PFSK-1 (cell line): ENCODE results near the gene SH3BGR.

ENCODE experiments used
- FOXP2 ChIP-seq: optimal IDR thresholded peaks from 2 replicates; pipeline ENCODE3; 2011; ENCODE audit warnings: borderline replicate concordance, control low read depth, inconsistent platforms; ENCODE audit not compliant: insufficient read depth; ENCODE audit errors: extremely low read length, extremely low read depth
- POLR2AphosphoS5 ChIP-seq: IDR thresholded peaks from 2 replicates; pipeline ENCODE4 v1.6.1; 2012; ENCODE audit warnings: low read depth, mild to moderate bottlenecking, control low read depth, low read length, moderate library complexity
- REST ChIP-seq, 2 experiments: IDR thresholded peaks; 2 replicates each; pipeline versions ENCODE4 v1.6.1 to v1.8.0; 2011 to 2012; ENCODE audit warnings: low read depth in 2 of 2, low read length in 2 of 2, control low read depth in 1 of 2, inconsistent platforms in 1 of 2, mild to moderate bottlenecking in 1 of 2, moderate library complexity in 1 of 2; ENCODE audit not compliant: insufficient read depth in 1 of 2
- SIN3A ChIP-seq: IDR thresholded peaks from 2 replicates; pipeline ENCODE4 v1.6.1; 2012; ENCODE audit warnings: mild to moderate bottlenecking, low read length, moderate library complexity, borderline replicate concordance; ENCODE audit not compliant: insufficient read depth
- TAF1 ChIP-seq: IDR thresholded peaks from 2 replicates; pipeline ENCODE4 v1.6.1; 2012; ENCODE audit warnings: low read length, control low read depth, borderline replicate concordance; ENCODE audit not compliant: insufficient read depth

The SH3BGR gene

GRCh38 chr21:39481886-39482285, 30.1 kb downstream of the SH3BGR start:
- no peak for TF ChIP-seq POLR2AphosphoS5
- no peak for TF ChIP-seq REST (IDR thresholded peaks at IDR 0.05; ENCODE audit: insufficient read depth in 1 of 2, low read depth in 2 of 2, low read length in 2 of 2)
- no peak for TF ChIP-seq SIN3A
- TF ChIP-seq FOXP2: no peak
- TF ChIP-seq TAF1: no peak

- TF ChIP-seq REST (IDR thresholded peaks at IDR 0.05; ENCODE audit: insufficient read depth in 1 of 2, low read depth in 2 of 2, low read length in 2 of 2) (no peak), POLR2AphosphoS5 (no peak), SIN3A (no peak), FOXP2 (no peak), TAF1 (no peak)
Measured at GRCh38 chr21:39483917-39484316, 32.1 kb downstream of the SH3BGR start.

GRCh38 chr21:39484711-39485276, 33.0 kb downstream of the SH3BGR start:
- TF ChIP-seq FOXP2 (no peak), POLR2AphosphoS5 (no peak), REST (IDR thresholded peaks at IDR 0.05; ENCODE audit: insufficient read depth in 1 of 2, low read depth in 2 of 2, low read length in 2 of 2) (no peak), TAF1 (no peak), SIN3A (no peak)

GRCh38 chr21:39489380-39489924, 37.7 kb downstream of the SH3BGR start:
- TF ChIP-seq POLR2AphosphoS5: no peak
- TF ChIP-seq TAF1: no peak
- no peak for TF ChIP-seq SIN3A
- TF ChIP-seq FOXP2: no peak
- no peak for TF ChIP-seq REST (IDR thresholded peaks at IDR 0.05; ENCODE audit: insufficient read depth in 1 of 2, low read depth in 2 of 2, low read length in 2 of 2)

GRCh38 chr21:39499156-39499555, 47.4 kb downstream of the SH3BGR start:
- TF ChIP-seq POLR2AphosphoS5 (no peak), SIN3A (no peak), FOXP2 (no peak), TAF1 (no peak), REST (IDR thresholded peaks at IDR 0.05; ENCODE audit: insufficient read depth in 1 of 2, low read depth in 2 of 2, low read length in 2 of 2) (no peak)
